Caco-2 (cell line): ENCODE measurements around the gene NXPH4. TPM values are rescaled to one million over a fixed set of nuclear protein-coding genes. Genes with fewer than 3 reads are reported as not detected.

Experiments
- BruUV-seq: library from RNA; stranded (reverse); fragments of 400-500 nt; replicated peaks from 2 replicates; lab custom pipeline; 2021; lab: Mats Ljungman, UMichigan
- CTCF ChIA-PET: fragments of 300-600 bp; sonication (Branson Sonifier 250); formaldehyde crosslinking; loops from one replicate; lab custom pipeline; 2022; ENCODE audit warnings: antibody characterized with exemption; lab: Charles Lee
- POLR2A ChIA-PET: fragments of 300-600 bp; sonication (Branson Sonifier 250); formaldehyde crosslinking; loops from one replicate; lab custom pipeline; 2022; ENCODE audit warnings: antibody characterized with exemption; lab: Charles Lee
- DNase-seq, 2 experiments: peaks; one replicate each; pipeline versions ENCODE4 v3.0.0 to v3.0.0-alpha.2; 2020 to 2022
- H3K27me3 ChIP-seq: replicated peaks from 2 replicates; pipeline ENCODE4 v1.6.0; 2011; ENCODE audit warnings: low read length; ENCODE audit not compliant: control insufficient read depth, insufficient read depth
- H3K36me3 ChIP-seq: 2 replicates; pipeline ENCODE4 v1.5.1; 2011; ENCODE audit warnings: low read length; ENCODE audit not compliant: control insufficient read depth, insufficient read depth
- H3K4me1 ChIP-seq: fragments of 250-450 bp; sonication (Bioruptor Pico); 2 replicates; pipeline ENCODE4 v1.5.1; 2020; ENCODE audit warnings: mild to moderate bottlenecking
- H3K4me3 ChIP-seq: 2 replicates; pipeline ENCODE4 v1.5.1; 2011; ENCODE audit warnings: low read depth, mild to moderate bottlenecking, control low read depth, low read length
- H3K9me3 ChIP-seq: fragments of 250-450 bp; sonication (Bioruptor Pico); 2 replicates; pipeline ENCODE4 v1.5.1; 2020; ENCODE audit warnings: mild to moderate bottlenecking, moderate library complexity
- H3K27ac Mint-ChIP-seq: one replicate; pipeline ENCODE4 v1.8.0; 2022; ENCODE audit warnings: mixed read lengths; ENCODE audit not compliant: unreplicated experiment
- H3K27me3 Mint-ChIP-seq: one replicate; pipeline ENCODE4 v1.8.0; 2022; ENCODE audit warnings: mixed read lengths; ENCODE audit not compliant: insufficient read depth, unreplicated experiment
- H3K36me3 Mint-ChIP-seq: one replicate; pipeline ENCODE4 v1.8.0; 2022; ENCODE audit warnings: mild to moderate bottlenecking, mixed read lengths; ENCODE audit not compliant: insufficient read depth, unreplicated experiment
- H3K4me1 Mint-ChIP-seq: one replicate; pipeline ENCODE4 v1.8.0; 2022; ENCODE audit warnings: low read depth, mixed read lengths; ENCODE audit not compliant: unreplicated experiment
- H3K4me3 Mint-ChIP-seq: one replicate; pipeline ENCODE4 v1.8.0; 2022; ENCODE audit warnings: mild to moderate bottlenecking, moderate library complexity, mixed read lengths; ENCODE audit not compliant: unreplicated experiment
- H3K9me3 Mint-ChIP-seq: one replicate; pipeline ENCODE4 v1.8.0; 2022; ENCODE audit warnings: mixed read lengths; ENCODE audit not compliant: unreplicated experiment
- intact Hi-C: fragments of 100-400 bp; cut with micrococcal nuclease; formaldehyde crosslinking; loops from one replicate; pipeline ENCODE4 v1.10.0; 2022; ENCODE audit not compliant: unreplicated experiment
- total RNA-seq: library from RNA; stranded (reverse); gene quantifications from 2 replicates; pipeline ENCODE4 v1.2.3, GENCODE V29; 2022
- TF ChIP-seq, protein P1 (sequence below), 2 experiments: fragments of 200-600 bp in 1 of 2; IDR thresholded peaks; 1 replicate in 1 of 2; 2 replicates in 1 of 2; pipeline versions ENCODE4 v1.5.1 to v1.8.0; 2011 to 2022; ENCODE audit warnings: antibody characterized with exemption in 1 of 2, control low read depth in 1 of 2, inconsistent platforms in 1 of 2, low read depth in 1 of 2, low read length in 1 of 2, mild to moderate bottlenecking in 1 of 2, moderate library complexity in 1 of 2; ENCODE audit not compliant: insufficient read depth in 1 of 2, severe bottlenecking in 1 of 2, unreplicated experiment in 1 of 2

The NXPH4 gene
- total RNA-seq, 1 experiment from 2014 or later, result 10.0 TPM

GRCh38 chr12:57169046-57169795 lies 47.4 kb upstream of the NXPH4 start:
- TF ChIP-seq, protein P1, sequence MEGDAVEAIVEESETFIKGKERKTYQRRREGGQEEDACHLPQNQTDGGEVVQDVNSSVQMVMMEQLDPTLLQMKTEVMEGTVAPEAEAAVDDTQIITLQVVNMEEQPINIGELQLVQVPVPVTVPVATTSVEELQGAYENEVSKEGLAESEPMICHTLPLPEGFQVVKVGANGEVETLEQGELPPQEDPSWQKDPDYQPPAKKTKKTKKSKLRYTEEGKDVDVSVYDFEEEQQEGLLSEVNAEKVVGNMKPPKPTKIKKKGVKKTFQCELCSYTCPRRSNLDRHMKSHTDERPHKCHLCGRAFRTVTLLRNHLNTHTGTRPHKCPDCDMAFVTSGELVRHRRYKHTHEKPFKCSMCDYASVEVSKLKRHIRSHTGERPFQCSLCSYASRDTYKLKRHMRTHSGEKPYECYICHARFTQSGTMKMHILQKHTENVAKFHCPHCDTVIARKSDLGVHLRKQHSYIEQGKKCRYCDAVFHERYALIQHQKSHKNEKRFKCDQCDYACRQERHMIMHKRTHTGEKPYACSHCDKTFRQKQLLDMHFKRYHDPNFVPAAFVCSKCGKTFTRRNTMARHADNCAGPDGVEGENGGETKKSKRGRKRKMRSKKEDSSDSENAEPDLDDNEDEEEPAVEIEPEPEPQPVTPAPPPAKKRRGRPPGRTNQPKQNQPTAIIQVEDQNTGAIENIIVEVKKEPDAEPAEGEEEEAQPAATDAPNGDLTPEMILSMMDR (IDR thresholded peaks at IDR 0.05; ENCODE audit: insufficient read depth in 1 of 2, low read depth in 1 of 2, low read length in 1 of 2, severe bottlenecking in 1 of 2, unreplicated experiment in 1 of 2), result no peak
- Mint-ChIP-seq H3K36me3 (peaks cover 41% of the 10 kb centered on the region), H3K9me3 (no peaks in the 10 kb centered on the region), H3K4me3 (no peak overlapping the region), H3K27me3 (no peaks in the 10 kb centered on the region), H3K27ac (no peak overlapping the region), H3K4me1 (no peaks in the 10 kb centered on the region)
- H3K9me3 ChIP-seq, result no peaks in the 10 kb centered on the region
- no TSS peak for BruUV-seq
- H3K36me3 ChIP-seq, result peaks cover 11% of the 10 kb centered on the region
- intact Hi-C loops, result no loop called here
- DNase-seq, result no peak
- no peak overlapping the region for H3K4me3 ChIP-seq
- ChIA-PET CTCF (interaction anchor here (1.6 to 1.8 kb wide), 2 partner anchors 42 to 58 kb away, joined by 6 to 9 read pairs; partner anchors contain the start of gene STAT6), POLR2A (no interaction called here)
- H3K27me3 ChIP-seq, result no peaks in the 10 kb centered on the region
- no peaks in the 10 kb centered on the region for H3K4me1 ChIP-seq

DNA sequence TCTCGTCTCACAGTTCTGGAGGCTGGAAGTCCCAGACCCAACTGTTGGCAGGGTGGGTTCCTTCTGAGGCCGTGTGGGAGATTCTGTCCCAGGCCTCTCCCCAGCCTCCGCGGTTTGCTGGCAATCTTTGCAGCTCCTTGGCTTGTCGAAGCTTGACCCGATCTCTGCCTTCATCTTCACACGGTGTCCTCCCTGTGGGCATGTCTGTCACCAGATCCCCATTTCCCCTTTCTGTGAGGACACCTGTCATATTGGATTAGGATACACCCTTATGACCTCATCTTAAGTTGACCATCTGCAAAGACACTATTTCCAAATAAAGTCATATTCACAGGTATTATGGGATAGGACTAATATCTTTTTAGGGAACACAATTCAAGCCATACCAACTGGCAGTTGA lies 46.6 kb upstream of the NXPH4 start:
- no peak overlapping the region for H3K27ac Mint-ChIP-seq
- H3K27me3 ChIP-seq, result no peaks in the 10 kb centered on the region
- peaks cover 11% of the 10 kb centered on the region for H3K36me3 ChIP-seq
- intact Hi-C loops, result no loop called here
- no peaks in the 10 kb centered on the region for H3K4me1 ChIP-seq
- CTCF ChIA-PET, result interaction anchor here (1.8 kb wide), 1 partner anchor 43 kb away, joined by 9 read pairs; no protein-coding TSS in a partner anchor
- no peaks in the 10 kb centered on the region for H3K9me3 Mint-ChIP-seq
- DNase-seq, result no peak
- H3K27me3 Mint-ChIP-seq, result no peaks in the 10 kb centered on the region
- no peaks in the 10 kb centered on the region for H3K9me3 ChIP-seq
- no peak overlapping the region for H3K4me3 ChIP-seq
- TF ChIP-seq, protein P1 (IDR thresholded peaks at IDR 0.05; ENCODE audit: insufficient read depth in 1 of 2, low read depth in 1 of 2, low read length in 1 of 2, severe bottlenecking in 1 of 2, unreplicated experiment in 1 of 2), result no peak
- POLR2A ChIA-PET, result no interaction called here
- H3K4me1 Mint-ChIP-seq, result no peaks in the 10 kb centered on the region
- BruUV-seq, result no TSS peak
- no peak overlapping the region for H3K4me3 Mint-ChIP-seq
- peaks cover 34% of the 10 kb centered on the region for H3K36me3 Mint-ChIP-seq

DNA sequence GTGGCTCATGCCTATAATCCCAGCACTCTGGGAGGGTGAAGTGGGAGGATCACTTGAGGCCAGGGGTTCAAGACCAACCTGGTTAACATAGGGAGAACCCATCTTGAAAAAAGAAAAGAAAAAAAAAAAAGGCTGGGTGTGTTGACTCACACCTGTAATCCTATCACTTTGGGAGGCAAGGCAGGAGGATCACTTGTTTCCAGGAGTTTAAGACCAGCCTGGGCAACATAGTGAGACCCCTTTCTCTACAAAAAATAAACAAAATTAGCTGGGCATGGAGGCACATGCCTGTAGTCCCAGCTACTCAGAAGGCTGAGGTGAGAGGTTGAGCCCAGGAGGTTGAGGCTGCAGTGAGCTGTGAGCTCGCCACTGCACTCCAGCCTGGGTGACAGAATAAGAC lies 46.2 kb upstream of the NXPH4 start:
- DNase-seq, result no peak
- TF ChIP-seq, protein P1 (IDR thresholded peaks at IDR 0.05; ENCODE audit: insufficient read depth in 1 of 2, low read depth in 1 of 2, low read length in 1 of 2, severe bottlenecking in 1 of 2, unreplicated experiment in 1 of 2), result no peak
- H3K36me3 ChIP-seq, result peaks cover 11% of the 10 kb centered on the region
- Mint-ChIP-seq H3K36me3 (peaks cover 32% of the 10 kb centered on the region), H3K27ac (no peak overlapping the region), H3K4me1 (no peaks in the 10 kb centered on the region), H3K27me3 (no peaks in the 10 kb centered on the region), H3K4me3 (no peak overlapping the region), H3K9me3 (no peaks in the 10 kb centered on the region)
- no peaks in the 10 kb centered on the region for H3K4me1 ChIP-seq
- no peaks in the 10 kb centered on the region for H3K9me3 ChIP-seq
- BruUV-seq, result no TSS peak
- ChIA-PET CTCF (interaction anchor here (0.7 kb wide), 1 partner anchor 52 kb away, joined by 3 read pairs; no protein-coding TSS in a partner anchor), POLR2A (interaction anchor here (0.8 kb wide), 1 partner anchor 42 kb away, joined by 4 read pairs; the partner anchor contains the start of gene LRP1)
- intact Hi-C loops, result no loop called here
- H3K27me3 ChIP-seq, result no peaks in the 10 kb centered on the region
- H3K4me3 ChIP-seq, result no peak overlapping the region
